Right atrium auricular region (tissue), 2 donors: ENCODE measurements around the gene ASIC2. TPM values are rescaled to one million over a fixed set of nuclear protein-coding genes. Genes with fewer than 3 reads are reported as not detected.

Experiments used
- DNase-seq: peaks from one replicate; pipeline ENCODE4 v3.0.0-alpha.2; 2019; ENCODE audit warnings: low spot score
- H3K27ac ChIP-seq, 2 donors: fragments of 200-600 bp; sonication (generic); 1 replicate in 1 of 2; 2 replicates in 1 of 2; pipeline ENCODE4 v1.5.1; 2016 to 2019
- H3K27me3 ChIP-seq, 2 donors: fragments of 200-600 bp; sonication (generic); one replicate each; pipeline versions ENCODE4 v1.5.1 to v1.6.0; 2017 to 2019
- H3K36me3 ChIP-seq: fragments of 200-600 bp; sonication (generic); one replicate; pipeline ENCODE4 v1.5.1; 2016
- H3K4me1 ChIP-seq, 2 donors: fragments of 200-600 bp; sonication (generic); one replicate each; pipeline versions ENCODE4 v1.5.1 to v1.6.0; 2017 to 2019
- H3K4me3 ChIP-seq, 2 donors: fragments of 200-600 bp; sonication (generic); 1 replicate in 1 of 2; 2 replicates in 1 of 2; pipeline ENCODE4 v1.5.1; 2017 to 2019; ENCODE audit warnings: mild to moderate bottlenecking in 1 of 2, moderate library complexity in 1 of 2
- H3K9me3 ChIP-seq, 2 donors: fragments of 200-600 bp; sonication (generic); one replicate each; pipeline ENCODE4 v1.5.1; 2019
- CTCF ChIP-seq, 2 donors: fragments of 200-600 bp; sonication (generic); IDR thresholded peaks; one replicate each; pipeline ENCODE4 v1.5.1; 2019; ENCODE audit warnings: antibody characterized with exemption in 2 of 2
- total RNA-seq, 2 donors: library from RNA; depleted of rRNA; stranded (reverse); fragments of >200 nt; gene quantifications; one replicate each; pipeline ENCODE4 v1.1.0, GENCODE V29; 2016

Gene ASIC2
- total RNA-seq, 2 donors from 2014 or later: 0.75 TPM; not detected in 1

- Histone ChIP-seq H3K4me1 (no peaks in the 10 kb centered on the region), H3K27me3 (no peaks in the 10 kb centered on the region), H3K9me3 (no peaks in the 10 kb centered on the region), H3K4me3 (no peak overlapping the region), H3K27ac (no peak overlapping the region), H3K36me3 (no peaks in the 10 kb centered on the region)
- no peak for DNase-seq
- no peak for TF ChIP-seq CTCF (IDR thresholded peaks at IDR 0.05)
These were observed 167.5 kb downstream of the ASIC2 start for GRCh38 chr17:33125552-33125950.

GRCh38 chr17:33124871-33125551, 168.1 kb downstream of the ASIC2 start:
- no peaks in the 10 kb centered on the region for H3K36me3 ChIP-seq
- no peaks in the 10 kb centered on the region for H3K4me1 ChIP-seq
- no peaks in the 10 kb centered on the region for H3K27me3 ChIP-seq
- H3K4me3 ChIP-seq: no peak overlapping the region
- no peak for TF ChIP-seq CTCF (IDR thresholded peaks at IDR 0.05)
- no peak for DNase-seq
- no peak overlapping the region for H3K27ac ChIP-seq
- H3K9me3 ChIP-seq: no peaks in the 10 kb centered on the region

- Histone ChIP-seq H3K27me3 (no peaks in the 10 kb centered on the region), H3K9me3 (no peaks in the 10 kb centered on the region), H3K36me3 (no peaks in the 10 kb centered on the region), H3K4me1 (no peaks in the 10 kb centered on the region), H3K4me3 (no peak overlapping the region), H3K27ac (no peak overlapping the region)
- no peak for DNase-seq
- no peak for TF ChIP-seq CTCF (IDR thresholded peaks at IDR 0.05)
These were observed 168.9 kb downstream of the ASIC2 start for GRCh38 chr17:33124185-33124584.

GRCh38 chr17:33121756-33122155, 171.3 kb downstream of the ASIC2 start:
- no peak for TF ChIP-seq CTCF (IDR thresholded peaks at IDR 0.05)
- Histone ChIP-seq H3K9me3 (no peaks in the 10 kb centered on the region), H3K36me3 (no peaks in the 10 kb centered on the region), H3K4me1 (no peaks in the 10 kb centered on the region), H3K27me3 (no peaks in the 10 kb centered on the region), H3K27ac (no peak overlapping the region), H3K4me3 (no peak overlapping the region)
- no peak for DNase-seq

GRCh38 chr17:33121272-33121671, 171.8 kb downstream of the ASIC2 start:
- Histone ChIP-seq H3K9me3 (no peaks in the 10 kb centered on the region), H3K4me3 (no peak overlapping the region), H3K27ac (no peak overlapping the region), H3K4me1 (no peaks in the 10 kb centered on the region), H3K27me3 (no peaks in the 10 kb centered on the region), H3K36me3 (no peaks in the 10 kb centered on the region)
- no peak for DNase-seq
- no peak for TF ChIP-seq CTCF (IDR thresholded peaks at IDR 0.05)

GRCh38 chr17:33120103-33120502, 173.0 kb downstream of the ASIC2 start:
- Histone ChIP-seq H3K4me1 (no peaks in the 10 kb centered on the region), H3K27me3 (no peaks in the 10 kb centered on the region), H3K27ac (no peak overlapping the region), H3K9me3 (no peaks in the 10 kb centered on the region), H3K36me3 (no peaks in the 10 kb centered on the region), H3K4me3 (no peak overlapping the region)
- no peak for TF ChIP-seq CTCF (IDR thresholded peaks at IDR 0.05)
- no peak for DNase-seq
